ENCODE measurements around the gene AURKAIP1. TPM values are rescaled to one million over a fixed set of nuclear protein-coding genes. Genes with fewer than 3 reads are reported as not detected.

The AURKAIP1 gene
- total RNA-seq, 2 donors from 2014 or later: 159 to 162 TPM

DNA sequence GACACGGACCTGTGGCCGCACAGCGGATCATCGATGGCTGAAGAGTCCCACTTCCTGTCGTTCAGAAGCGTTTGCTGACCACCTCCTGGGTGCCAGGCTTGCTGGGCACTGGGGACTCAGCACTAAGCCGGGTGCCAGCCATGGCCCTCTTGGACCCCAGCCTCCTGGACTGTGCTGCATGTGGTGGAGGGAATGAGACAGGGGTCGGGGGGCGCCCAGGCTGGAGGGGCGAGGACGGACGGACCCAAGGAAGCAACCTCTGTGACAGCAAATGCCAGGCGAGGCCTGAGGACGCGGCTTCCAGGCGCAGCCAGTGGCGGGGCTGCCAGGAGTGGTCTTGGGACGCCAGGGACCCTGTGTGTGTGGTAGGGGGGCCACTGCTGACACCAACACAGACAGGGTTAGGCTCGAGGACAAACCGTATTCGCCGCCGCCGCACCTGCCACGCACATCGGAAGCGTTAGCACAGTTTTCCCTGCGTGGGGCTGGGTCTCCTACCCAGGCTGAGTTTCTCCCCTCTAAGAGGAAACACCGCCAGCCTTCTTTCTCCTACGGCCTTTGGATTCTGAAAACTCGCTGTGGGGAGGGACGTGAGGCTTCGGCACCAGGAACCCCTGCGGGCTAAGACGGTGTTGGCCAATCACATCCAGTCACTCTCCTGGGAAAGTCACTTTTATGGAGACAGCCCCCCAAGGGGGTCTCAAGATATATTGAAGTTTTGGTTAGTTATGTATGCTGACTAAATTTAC lies 13.6 kb downstream of the AURKAIP1 start:
- DNase-seq: peak; percentile 53
- no peaks in the 10 kb centered on the region for H3K27me3 ChIP-seq (ENCODE audit: control insufficient read depth, insufficient read depth, low read length, poor library complexity, severe bottlenecking)
- 72 to 80% methylated on average over 13 to 34 of the region's 35 CpGs for WGBS, 2 experiments (ENCODE audit: insufficient coverage in 1 of 2, insufficient read length in 1 of 2)
- Mint-ChIP-seq H3K4me1 (peaks cover 20% of the 10 kb centered on the region), H3K4me3 (no peak overlapping the region), H3K36me3 (ENCODE audit: low read depth) (no peaks in the 10 kb centered on the region), H3K27ac (peak overlapping the region; percentile 86), H3K9me3 (no peaks in the 10 kb centered on the region), H3K27me3 (ENCODE audit: insufficient read depth) (peaks cover 8% of the 10 kb centered on the region)
- H3K9ac ChIP-seq (ENCODE audit: extremely low read depth, low read length, poor library complexity, severe bottlenecking): no peak overlapping the region
- H3K36me3 ChIP-seq (ENCODE audit: control insufficient read depth, insufficient read depth, low read length): no peaks in the 10 kb centered on the region
- H3K9me3 ChIP-seq (ENCODE audit: control insufficient read depth, low read length): peaks cover 8% of the 10 kb centered on the region
- TF ChIP-seq, protein P1, sequence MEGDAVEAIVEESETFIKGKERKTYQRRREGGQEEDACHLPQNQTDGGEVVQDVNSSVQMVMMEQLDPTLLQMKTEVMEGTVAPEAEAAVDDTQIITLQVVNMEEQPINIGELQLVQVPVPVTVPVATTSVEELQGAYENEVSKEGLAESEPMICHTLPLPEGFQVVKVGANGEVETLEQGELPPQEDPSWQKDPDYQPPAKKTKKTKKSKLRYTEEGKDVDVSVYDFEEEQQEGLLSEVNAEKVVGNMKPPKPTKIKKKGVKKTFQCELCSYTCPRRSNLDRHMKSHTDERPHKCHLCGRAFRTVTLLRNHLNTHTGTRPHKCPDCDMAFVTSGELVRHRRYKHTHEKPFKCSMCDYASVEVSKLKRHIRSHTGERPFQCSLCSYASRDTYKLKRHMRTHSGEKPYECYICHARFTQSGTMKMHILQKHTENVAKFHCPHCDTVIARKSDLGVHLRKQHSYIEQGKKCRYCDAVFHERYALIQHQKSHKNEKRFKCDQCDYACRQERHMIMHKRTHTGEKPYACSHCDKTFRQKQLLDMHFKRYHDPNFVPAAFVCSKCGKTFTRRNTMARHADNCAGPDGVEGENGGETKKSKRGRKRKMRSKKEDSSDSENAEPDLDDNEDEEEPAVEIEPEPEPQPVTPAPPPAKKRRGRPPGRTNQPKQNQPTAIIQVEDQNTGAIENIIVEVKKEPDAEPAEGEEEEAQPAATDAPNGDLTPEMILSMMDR (conservative IDR thresholded peaks at IDR 0.05): no peak
- H3K27ac ChIP-seq (ENCODE audit: low read depth, low read length): peak overlapping the region; percentile 61
- no peak overlapping the region for H3K4me3 ChIP-seq (ENCODE audit: low read length)
- H3K4me1 ChIP-seq (ENCODE audit: control insufficient read depth, insufficient read depth, low read length): peaks cover 3% of the 10 kb centered on the region

DNA sequence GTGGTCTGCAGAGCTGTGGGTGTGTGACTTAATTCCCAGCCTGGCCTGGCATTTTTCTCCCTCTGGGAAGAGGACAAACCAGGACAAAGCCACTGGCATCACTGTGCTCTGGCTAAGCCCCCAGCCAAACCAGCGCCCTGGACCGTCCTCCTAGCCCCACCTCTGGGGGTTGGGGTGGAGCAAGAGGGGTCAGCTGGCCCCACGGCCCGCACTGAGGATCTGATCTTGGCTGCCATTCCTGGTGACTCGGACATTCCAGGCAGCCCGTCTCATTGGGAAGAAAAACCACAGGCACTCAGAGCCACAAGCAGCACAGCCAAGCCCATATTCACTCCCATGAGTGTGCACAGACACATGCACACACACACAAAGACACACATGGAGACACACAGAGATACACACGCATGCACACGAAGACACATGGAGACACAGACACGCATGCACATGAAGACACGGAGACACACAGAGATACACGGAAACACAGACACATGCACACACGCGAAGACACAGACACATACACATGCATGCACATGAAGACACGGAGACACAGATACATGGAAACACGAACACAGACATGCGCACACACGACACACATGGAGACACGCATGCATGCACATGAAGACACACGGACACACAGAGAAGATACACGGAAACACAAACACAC lies 14.4 kb downstream of the AURKAIP1 start:
- H3K27ac Mint-ChIP-seq: peak overlapping the region; percentile 39
- Histone ChIP-seq H3K27ac (ENCODE audit: low read depth, low read length) (no peak overlapping the region), H3K27me3 (ENCODE audit: control insufficient read depth, insufficient read depth, low read length, poor library complexity, severe bottlenecking) (no peaks in the 10 kb centered on the region), H3K36me3 (ENCODE audit: control insufficient read depth, insufficient read depth, low read length) (no peaks in the 10 kb centered on the region), H3K4me1 (ENCODE audit: control insufficient read depth, insufficient read depth, low read length) (peaks cover 3% of the 10 kb centered on the region), H3K9me3 (ENCODE audit: control insufficient read depth, low read length) (no peaks in the 10 kb centered on the region), H3K4me3 (ENCODE audit: low read length) (no peak overlapping the region), H3K9ac (ENCODE audit: extremely low read depth, low read length, poor library complexity, severe bottlenecking) (no peak overlapping the region)
- peaks cover 20% of the 10 kb centered on the region for H3K4me1 Mint-ChIP-seq
- TF ChIP-seq, protein P1 (conservative IDR thresholded peaks at IDR 0.05): no peak
- H3K36me3 Mint-ChIP-seq (ENCODE audit: low read depth): no peaks in the 10 kb centered on the region
- H3K9me3 Mint-ChIP-seq: no peaks in the 10 kb centered on the region
- WGBS, 2 experiments (ENCODE audit: insufficient coverage in 1 of 2, insufficient read length in 1 of 2): 89 to 90% methylated on average over 14 to 20 of the region's 20 CpGs
- peaks cover 8% of the 10 kb centered on the region for H3K27me3 Mint-ChIP-seq (ENCODE audit: insufficient read depth)
- H3K4me3 Mint-ChIP-seq: no peak overlapping the region
- DNase-seq: peak; percentile 81

DNA sequence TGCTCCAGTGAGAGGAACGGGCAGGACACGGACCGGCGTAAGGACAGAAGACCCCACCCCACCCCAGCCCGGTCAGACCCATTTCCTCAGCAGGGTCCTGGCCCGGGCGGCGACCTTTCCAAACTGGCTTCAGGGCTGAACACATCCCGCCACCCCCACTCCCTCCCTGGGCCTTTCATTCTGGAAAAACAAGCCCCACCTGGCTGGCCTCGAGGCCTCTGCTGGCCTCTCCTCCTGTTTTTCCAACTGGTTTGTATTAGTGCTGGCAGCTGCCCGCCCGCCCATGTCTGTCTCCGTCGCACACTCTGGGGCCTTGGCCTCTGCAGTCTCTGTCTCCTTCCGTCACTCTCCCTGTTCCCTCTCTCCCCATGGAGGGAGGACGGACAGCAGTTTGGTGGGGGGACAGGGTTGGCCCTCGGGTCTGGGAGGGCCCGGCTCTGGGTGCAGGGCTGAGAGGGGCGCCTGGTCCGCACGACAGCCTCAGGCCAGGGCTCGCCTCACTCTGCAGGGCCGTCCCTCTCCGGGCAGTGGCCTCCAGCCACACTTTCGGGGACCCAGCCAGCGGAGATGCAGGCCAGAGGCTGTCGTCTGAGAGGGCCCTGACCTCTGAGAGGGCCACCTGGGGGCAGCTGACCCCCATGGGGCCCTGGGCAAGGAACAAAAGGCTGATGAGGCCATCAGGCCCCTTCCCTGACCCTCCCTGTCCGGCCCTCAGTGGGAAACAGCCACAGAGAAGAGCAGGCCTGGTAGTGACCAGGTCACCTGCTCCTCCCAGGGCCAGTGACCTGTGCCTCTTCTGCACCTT lies 15.1 kb downstream of the AURKAIP1 start:
- Mint-ChIP-seq H3K27ac (no peak overlapping the region), H3K4me1 (peaks cover 20% of the 10 kb centered on the region), H3K27me3 (ENCODE audit: insufficient read depth) (peaks cover 9% of the 10 kb centered on the region), H3K9me3 (no peaks in the 10 kb centered on the region), H3K36me3 (ENCODE audit: low read depth) (no peaks in the 10 kb centered on the region), H3K4me3 (no peak overlapping the region)
- WGBS, 2 experiments (ENCODE audit: insufficient coverage in 1 of 2, insufficient read length in 1 of 2): 64 to 81% methylated on average over 16 to 28 of the region's 28 CpGs
- no peak overlapping the region for H3K4me3 ChIP-seq (ENCODE audit: low read length)
- H3K36me3 ChIP-seq (ENCODE audit: control insufficient read depth, insufficient read depth, low read length): no peaks in the 10 kb centered on the region
- no peak for DNase-seq
- peaks cover 3% of the 10 kb centered on the region for H3K4me1 ChIP-seq (ENCODE audit: control insufficient read depth, insufficient read depth, low read length)
- TF ChIP-seq, protein P1 (conservative IDR thresholded peaks at IDR 0.05): no peak
- no peak overlapping the region for H3K9ac ChIP-seq (ENCODE audit: extremely low read depth, low read length, poor library complexity, severe bottlenecking)
- no peaks in the 10 kb centered on the region for H3K9me3 ChIP-seq (ENCODE audit: control insufficient read depth, low read length)
- peak overlapping the region; percentile 94 for H3K27ac ChIP-seq (ENCODE audit: low read depth, low read length)
- no peaks in the 10 kb centered on the region for H3K27me3 ChIP-seq (ENCODE audit: control insufficient read depth, insufficient read depth, low read length, poor library complexity, severe bottlenecking)
